ENCODE measurements around the gene GAR1.

GAR1 gene

GRCh38 chr4:109811707-109812106 is 3.9 kb upstream of the GAR1 start:
- no peak overlapping the region for H3K4me3 ChIP-seq (replicated peaks; ENCODE audit: low read depth, low read length)
- TF ChIP-seq CTCF (IDR thresholded peaks at IDR 0.05; ENCODE audit: insufficient read depth, low read length, poor library complexity, severe bottlenecking) = no peak
- no peak for DNase-seq (ENCODE audit: extremely low read depth, insufficient read length)
- H3K27me3 ChIP-seq (replicated peaks; ENCODE audit: control insufficient read depth, insufficient read depth, low read length) = no peaks in the 10 kb centered on the region
- no peaks in the 10 kb centered on the region for H3K36me3 ChIP-seq (ENCODE audit: control insufficient read depth, insufficient read depth, low read length)

- no peak for TF ChIP-seq CTCF (IDR thresholded peaks at IDR 0.05; ENCODE audit: insufficient read depth, low read length, poor library complexity, severe bottlenecking)
- peak overlapping the region; percentile 71 for H3K4me3 ChIP-seq (replicated peaks; ENCODE audit: low read depth, low read length)
- no peaks in the 10 kb centered on the region for H3K27me3 ChIP-seq (replicated peaks; ENCODE audit: control insufficient read depth, insufficient read depth, low read length)
- peaks cover 4% of the 10 kb centered on the region for H3K36me3 ChIP-seq (ENCODE audit: control insufficient read depth, insufficient read depth, low read length)
- DNase-seq (ENCODE audit: extremely low read depth, insufficient read length) = peak; percentile 24
These were observed 500 bp downstream of the GAR1 start for GRCh38 chr4:109816082-109816442.

- Histone ChIP-seq H3K36me3 (ENCODE audit: control insufficient read depth, insufficient read depth, low read length) (peaks cover 4% of the 10 kb centered on the region), H3K27me3 (replicated peaks; ENCODE audit: control insufficient read depth, insufficient read depth, low read length) (no peaks in the 10 kb centered on the region), H3K4me3 (replicated peaks; ENCODE audit: low read depth, low read length) (peak overlapping the region; percentile 71)
- no peak for DNase-seq (ENCODE audit: extremely low read depth, insufficient read length)
- TF ChIP-seq CTCF (IDR thresholded peaks at IDR 0.05; ENCODE audit: insufficient read depth, low read length, poor library complexity, severe bottlenecking) = no peak
These were observed 1.3 kb downstream of the GAR1 start for GRCh38 chr4:109816894-109817293.

GRCh38 chr4:109818268-109818667 is 2.7 kb downstream of the GAR1 start:
- Histone ChIP-seq H3K27me3 (replicated peaks; ENCODE audit: control insufficient read depth, insufficient read depth, low read length) (no peaks in the 10 kb centered on the region), H3K36me3 (ENCODE audit: control insufficient read depth, insufficient read depth, low read length) (peaks cover 8% of the 10 kb centered on the region), H3K4me3 (replicated peaks; ENCODE audit: low read depth, low read length) (no peak overlapping the region)
- DNase-seq (ENCODE audit: extremely low read depth, insufficient read length) = no peak
- no peak for TF ChIP-seq CTCF (IDR thresholded peaks at IDR 0.05; ENCODE audit: insufficient read depth, low read length, poor library complexity, severe bottlenecking)

GRCh38 chr4:109820563-109820962 is 5.0 kb downstream of the GAR1 start:
- Histone ChIP-seq H3K27me3 (replicated peaks; ENCODE audit: control insufficient read depth, insufficient read depth, low read length) (no peaks in the 10 kb centered on the region), H3K36me3 (ENCODE audit: control insufficient read depth, insufficient read depth, low read length) (peaks cover 8% of the 10 kb centered on the region), H3K4me3 (replicated peaks; ENCODE audit: low read depth, low read length) (no peak overlapping the region)
- TF ChIP-seq CTCF (IDR thresholded peaks at IDR 0.05; ENCODE audit: insufficient read depth, low read length, poor library complexity, severe bottlenecking) = no peak
- no peak for DNase-seq (ENCODE audit: extremely low read depth, insufficient read length)

GRCh38 chr4:109821185-109821584 is 5.6 kb downstream of the GAR1 start:
- no peak for DNase-seq (ENCODE audit: extremely low read depth, insufficient read length)
- Histone ChIP-seq H3K27me3 (replicated peaks; ENCODE audit: control insufficient read depth, insufficient read depth, low read length) (no peaks in the 10 kb centered on the region), H3K36me3 (ENCODE audit: control insufficient read depth, insufficient read depth, low read length) (peaks cover 8% of the 10 kb centered on the region), H3K4me3 (replicated peaks; ENCODE audit: low read depth, low read length) (no peak overlapping the region)
- no peak for TF ChIP-seq CTCF (IDR thresholded peaks at IDR 0.05; ENCODE audit: insufficient read depth, low read length, poor library complexity, severe bottlenecking)
